HG03439 (cell line): ENCODE data around the gene GFI1B.

Experiments
- ATAC-seq: cut with Tn5 transposase; IDR thresholded peaks from one replicate; pipeline ENCODE4 v1.9.1; 2021; ENCODE audit warnings: mild to moderate bottlenecking, moderate library complexity; ENCODE audit not compliant: unreplicated experiment

GFI1B gene

GRCh38 chr9:132978451-132979131 is at the start of gene GFI1B:
GFI1B (plus strand) TSS chr9:132978694; CDS start chr9:132986679, 7,985 bp downstream.
- no peak for ATAC-seq

DNA sequence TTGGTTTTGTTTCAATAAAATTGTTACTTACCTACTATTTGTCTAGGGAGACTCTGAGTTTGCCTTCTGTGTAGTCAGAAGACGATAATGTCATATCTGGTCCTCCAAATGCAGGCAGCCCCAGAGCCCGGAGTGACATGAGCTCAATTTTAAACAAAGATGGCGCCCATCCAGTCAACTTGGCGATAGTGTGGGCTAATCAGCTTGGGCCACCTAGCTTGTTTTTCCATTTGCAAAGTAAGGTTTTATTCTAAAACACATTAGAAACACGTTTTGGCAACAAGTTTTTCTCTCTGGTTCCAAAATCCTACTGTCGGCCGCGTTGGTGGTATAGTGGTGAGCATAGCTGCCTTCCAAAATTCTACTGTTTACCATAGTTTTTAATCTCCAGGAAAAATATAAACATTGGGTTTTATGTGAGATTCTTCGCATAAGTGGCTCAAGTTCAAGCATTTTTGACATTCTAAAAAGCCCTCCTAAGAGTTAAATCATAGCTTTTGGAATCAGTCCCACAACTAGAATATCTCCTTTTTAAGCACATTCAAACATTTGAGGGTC is 47.2 kb upstream of the GFI1B start:
- ATAC-seq: no peak

- ATAC-seq: no peak
Measured at GRCh38 chr9:132935026-132935425, 43.5 kb upstream of the GFI1B start.

DNA sequence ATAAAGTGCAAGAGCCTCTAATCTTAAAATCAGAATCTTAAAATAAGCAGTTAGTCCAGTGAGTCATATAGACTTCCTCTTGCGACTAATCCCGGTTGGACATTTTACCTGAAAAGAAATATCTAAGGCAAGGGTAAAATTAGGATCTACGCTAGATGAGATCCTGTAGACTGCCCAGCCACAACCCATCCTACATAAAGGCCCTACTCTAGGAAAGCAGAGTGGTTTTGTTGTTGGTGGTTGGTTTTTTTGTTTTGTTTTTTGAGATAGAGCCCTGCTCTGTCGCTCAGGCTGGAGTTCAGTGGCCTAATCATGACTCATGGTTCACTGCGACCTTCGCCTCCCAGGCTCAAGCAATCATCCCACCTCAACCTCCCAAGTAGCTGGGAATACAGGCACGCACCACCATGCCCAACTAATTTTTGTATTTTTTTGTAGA is 41.0 kb upstream of the GFI1B start:
- ATAC-seq: no peak

DNA sequence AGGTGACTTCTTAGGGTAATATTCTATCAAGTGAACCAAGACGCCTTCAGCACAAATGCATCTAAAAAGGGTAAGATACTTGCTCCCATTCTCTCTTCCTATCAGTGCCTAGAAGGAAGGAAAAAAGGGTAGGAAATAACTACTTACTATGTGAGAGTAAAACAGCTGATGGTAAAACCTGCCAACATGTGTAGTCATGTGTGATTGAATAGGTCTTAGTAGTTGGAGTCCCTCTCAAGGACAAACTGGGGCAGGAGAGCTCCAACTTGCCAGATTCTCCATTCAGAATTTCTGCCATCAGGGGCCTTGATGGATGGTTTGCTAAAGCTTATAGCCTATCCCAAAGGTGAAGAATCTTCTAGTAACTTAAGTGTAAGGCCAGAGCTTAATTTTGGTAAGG is 39.3 kb upstream of the GFI1B start:
- no peak for ATAC-seq

DNA sequence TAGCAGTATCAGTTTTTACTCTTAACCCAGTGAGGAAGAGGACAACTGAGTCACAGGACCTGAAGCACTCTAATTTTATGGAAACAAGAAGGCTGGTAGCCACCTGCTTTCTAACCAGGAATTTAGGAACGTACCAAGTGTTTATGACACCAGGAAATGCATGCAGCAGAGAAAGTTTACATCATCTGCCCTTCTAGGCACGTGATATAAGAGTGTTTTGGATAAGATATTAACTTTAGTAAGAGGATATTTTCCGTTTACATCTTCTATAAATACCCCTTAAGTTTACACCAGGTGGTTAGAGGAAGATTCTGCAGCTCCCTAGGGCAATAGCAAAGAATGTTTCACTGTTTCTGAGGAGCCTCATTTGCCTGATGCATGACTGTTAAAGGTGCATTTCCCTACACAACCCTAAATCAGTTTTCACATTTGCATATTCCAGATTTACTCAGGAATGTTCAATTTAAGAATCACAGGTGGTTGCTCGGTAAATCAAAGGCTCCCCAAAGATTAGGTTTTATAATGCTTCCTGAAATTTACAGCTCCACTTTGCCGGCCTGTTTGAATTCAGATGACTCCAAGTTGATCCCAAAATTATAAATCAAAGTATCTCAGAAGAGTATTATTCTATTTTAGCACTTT is 35.8 kb upstream of the GFI1B start:
- ATAC-seq: no peak

GRCh38 chr9:132943651-132944293 is 34.7 kb upstream of the GFI1B start:
- peak; percentile 7 for ATAC-seq

- ATAC-seq: peak; percentile 77
Measured at GRCh38 chr9:132944294-132945185, 34.0 kb upstream of the GFI1B start, which contains the start of gene TSC1. TSC1 (minus strand) TSS chr9:132944616; CDS start chr9:132928872, 15,744 bp downstream.

DNA sequence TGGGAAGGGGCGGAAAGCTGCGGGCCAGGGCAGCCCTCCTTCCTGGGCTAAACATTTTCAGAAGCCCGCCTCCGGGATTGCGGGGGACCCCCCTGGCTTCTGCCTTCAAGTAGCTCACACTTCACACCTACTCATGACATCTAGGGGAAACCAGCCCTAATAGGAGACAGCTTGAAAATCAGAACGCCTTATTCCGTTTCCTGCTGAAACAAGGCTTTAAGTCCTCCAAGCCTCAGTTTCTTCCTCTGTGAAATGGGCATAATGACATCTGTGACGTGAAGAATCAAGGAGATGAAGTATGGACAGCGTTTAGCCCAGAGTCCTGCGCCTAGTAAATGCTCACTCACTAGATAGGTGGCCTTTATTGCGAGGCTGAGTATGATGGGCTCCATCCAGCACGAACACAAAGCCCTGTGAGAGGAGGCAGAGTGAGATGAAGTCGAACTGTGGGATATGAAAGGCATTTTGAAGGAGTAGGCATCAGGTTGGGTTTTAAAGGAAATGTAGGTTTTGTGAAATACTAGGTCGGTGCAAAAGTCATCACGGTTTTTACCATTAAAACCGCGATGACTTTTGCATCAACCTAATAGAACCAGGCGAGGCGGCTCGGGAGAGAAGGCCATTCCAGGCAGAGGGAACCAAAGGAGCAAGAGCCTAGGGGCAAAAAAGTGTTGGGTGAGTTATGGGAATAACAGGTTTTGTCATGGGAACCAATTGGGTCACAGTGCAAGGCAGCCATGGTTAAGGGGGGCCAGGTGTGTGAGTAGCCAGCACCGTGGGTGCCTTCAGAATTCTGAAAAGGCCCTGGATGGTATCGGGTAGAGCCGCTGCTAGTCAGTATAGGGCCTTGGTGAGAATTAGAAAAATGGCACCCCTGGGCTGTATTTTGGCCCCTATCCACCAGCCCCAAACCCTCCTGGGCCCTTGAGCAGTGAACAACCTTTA is 33.0 kb upstream of the GFI1B start:
- no peak for ATAC-seq

DNA sequence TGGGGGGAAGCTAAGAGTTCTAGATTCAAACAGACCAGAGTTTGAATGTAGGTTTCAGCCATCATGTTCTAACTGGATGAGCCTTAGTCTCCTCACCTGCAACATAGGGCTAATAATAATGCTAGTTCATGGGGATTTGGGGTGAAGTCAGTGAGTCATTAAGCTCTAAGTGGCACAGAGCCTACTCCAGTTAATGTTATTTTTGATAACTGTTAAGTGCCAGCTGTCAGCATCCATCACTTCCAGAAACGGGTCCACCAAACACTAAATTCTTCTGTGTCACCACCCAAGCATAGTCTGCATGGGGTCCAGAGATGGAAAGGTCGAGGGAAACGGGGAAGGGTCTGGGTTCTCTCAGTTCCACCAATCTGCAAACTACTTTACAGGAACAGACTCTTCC is 32.3 kb upstream of the GFI1B start:
- no peak for ATAC-seq

GRCh38 chr9:132946631-132947295 is 31.7 kb upstream of the GFI1B start:
- no peak for ATAC-seq

GRCh38 chr9:132947756-132948155 is 30.7 kb upstream of the GFI1B start:
- no peak for ATAC-seq

DNA sequence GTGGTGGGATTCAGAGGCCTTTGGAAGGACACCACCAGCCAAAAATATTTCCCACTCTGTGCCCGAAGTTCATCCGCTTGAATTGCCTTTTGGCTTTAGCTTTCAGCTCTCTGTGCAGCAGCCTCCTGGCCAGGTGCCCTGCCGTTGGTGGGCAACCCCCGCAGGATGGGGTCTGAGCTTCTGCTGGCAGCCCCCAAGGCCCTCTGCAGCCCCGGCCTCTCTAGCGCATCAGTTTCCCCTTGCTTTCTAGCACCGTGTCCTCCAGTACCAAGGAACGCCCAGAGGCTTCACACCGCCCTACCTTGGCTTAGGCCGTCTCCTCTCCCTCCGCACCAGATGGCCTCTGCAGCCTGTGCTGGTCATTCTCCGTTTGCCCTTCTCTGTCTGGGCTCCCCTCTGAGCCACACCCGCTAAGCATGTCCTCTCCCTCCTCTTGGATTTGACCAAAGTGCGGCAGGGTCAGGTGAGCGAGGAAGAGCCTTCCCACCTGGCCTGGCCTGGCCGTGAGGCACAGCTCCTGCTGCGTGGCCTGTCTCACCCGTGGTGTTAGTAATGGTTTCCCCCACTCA is 29.9 kb upstream of the GFI1B start:
- no peak for ATAC-seq

- no peak for ATAC-seq
Measured at GRCh38 chr9:132949709-132950108, 28.8 kb upstream of the GFI1B start.

- ATAC-seq: no peak
Measured at GRCh38 chr9:132955123-132955522, 23.4 kb upstream of the GFI1B start.

- no peak for ATAC-seq
Measured at GRCh38 chr9:132955768-132956167, 22.7 kb upstream of the GFI1B start.

DNA sequence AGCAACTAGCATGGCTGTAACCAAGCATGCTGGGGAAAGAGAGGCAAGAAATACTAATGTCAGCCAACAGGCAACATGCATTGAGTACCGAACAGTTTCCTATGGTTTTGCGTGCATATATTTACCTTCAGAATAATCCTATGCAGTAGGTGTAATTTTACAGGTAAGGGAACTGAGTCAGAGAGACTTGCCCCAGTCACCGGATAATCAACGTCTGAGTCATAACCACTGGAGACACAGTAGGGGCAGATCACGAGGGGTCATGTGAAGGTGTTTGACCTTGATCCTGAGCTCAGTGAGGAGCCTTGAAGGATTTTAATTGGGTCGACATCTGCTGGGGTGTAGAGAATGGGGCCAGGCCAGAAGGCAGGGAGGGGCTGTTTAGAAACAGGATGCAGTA is 20.7 kb upstream of the GFI1B start:
- no peak for ATAC-seq

DNA sequence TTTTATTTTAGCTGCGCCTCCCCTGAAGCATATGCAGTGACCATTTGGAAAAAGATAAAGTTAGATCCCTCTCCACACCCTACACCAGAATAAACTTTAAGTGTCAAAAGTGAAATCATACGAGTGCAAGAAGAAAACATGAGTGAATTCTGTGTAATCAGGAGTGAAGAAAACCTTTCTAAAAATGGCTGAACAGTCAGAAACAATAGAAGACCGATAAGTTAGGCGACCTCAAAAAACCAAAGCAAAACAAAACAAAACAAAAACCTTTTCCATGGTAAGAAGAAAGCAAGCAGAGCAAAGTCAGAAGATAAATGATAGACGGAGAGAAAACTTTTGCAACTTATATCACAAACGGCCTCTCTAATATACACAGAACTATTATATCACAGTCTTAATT is 17.5 kb upstream of the GFI1B start:
- no peak for ATAC-seq

DNA sequence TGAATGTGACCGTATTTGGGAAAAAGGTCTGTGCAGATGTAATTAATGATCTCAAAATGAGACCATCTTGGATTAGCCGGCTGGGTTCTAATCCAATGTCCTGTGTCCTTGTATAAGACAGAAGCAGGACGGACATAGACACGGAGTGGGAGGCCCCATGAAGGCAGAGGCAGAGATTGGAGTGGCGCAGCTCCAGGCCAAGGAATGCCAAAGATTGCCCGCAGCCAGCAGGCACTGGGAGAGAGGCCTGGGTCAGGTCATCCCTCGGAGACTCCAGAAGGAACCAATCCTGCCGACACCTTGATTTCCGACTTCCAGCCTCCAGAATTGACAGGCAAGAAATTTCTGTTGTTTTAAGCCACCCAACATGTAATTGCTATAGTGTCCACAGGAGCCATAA is 13.0 kb upstream of the GFI1B start:
- no peak for ATAC-seq
